ENCODE data around the gene ZNF277.

Gene ZNF277

GRCh38 chr7:112168915-112169314, 37.6 kb upstream of the ZNF277 start:
- Histone ChIP-seq H3K9ac (ENCODE audit: low read depth, low read length) (no peak overlapping the region), H3K4me1 (ENCODE audit: insufficient read depth, low read length) (no peaks in the 10 kb centered on the region), H3K4me3 (ENCODE audit: low read length) (no peak overlapping the region), H3K27ac (ENCODE audit: low read depth, low read length) (no peak overlapping the region), H3K36me3 (ENCODE audit: insufficient read depth, low read length) (no peaks in the 10 kb centered on the region), H3K9me3 (ENCODE audit: insufficient read depth, low read depth, low read length) (no peaks in the 10 kb centered on the region), H3K27me3 (ENCODE audit: insufficient read depth, low read length) (no peaks in the 10 kb centered on the region)
- WGBS, result 94% methylated on average over 2 of the region's 2 CpGs

- no peak overlapping the region for H3K27ac ChIP-seq (ENCODE audit: low read depth, low read length)
- no peak overlapping the region for H3K4me3 ChIP-seq (ENCODE audit: low read length)
- no peak overlapping the region for H3K9ac ChIP-seq (ENCODE audit: low read depth, low read length)
- no peaks in the 10 kb centered on the region for H3K4me1 ChIP-seq (ENCODE audit: insufficient read depth, low read length)
- no peaks in the 10 kb centered on the region for H3K27me3 ChIP-seq (ENCODE audit: insufficient read depth, low read length)
- WGBS, result 94% methylated on average over 1 of the region's 1 CpG
- H3K9me3 ChIP-seq (ENCODE audit: insufficient read depth, low read depth, low read length), result no peaks in the 10 kb centered on the region
- H3K36me3 ChIP-seq (ENCODE audit: insufficient read depth, low read length), result no peaks in the 10 kb centered on the region
These were observed 34.8 kb upstream of the ZNF277 start for GRCh38 chr7:112171673-112172072.

- 0 out of 2 replicates have a peak, but pooled peaks cover 3% of the 10 kb centered on the region for H3K4me1 ChIP-seq (ENCODE audit: insufficient read depth, low read length)
- no peaks in the 10 kb centered on the region for H3K9me3 ChIP-seq (ENCODE audit: insufficient read depth, low read depth, low read length)
- H3K27me3 ChIP-seq (ENCODE audit: insufficient read depth, low read length), result no peaks in the 10 kb centered on the region
- H3K27ac ChIP-seq (ENCODE audit: low read depth, low read length), result no peak overlapping the region
- no peak overlapping the region for H3K4me3 ChIP-seq (ENCODE audit: low read length)
- 92% methylated on average over 8 of the region's 8 CpGs for WGBS
- H3K9ac ChIP-seq (ENCODE audit: low read depth, low read length), result no peak overlapping the region
- H3K36me3 ChIP-seq (ENCODE audit: insufficient read depth, low read length), result no peaks in the 10 kb centered on the region
These were observed 33.5 kb upstream of the ZNF277 start for GRCh38 chr7:112172870-112173567.

- H3K4me3 ChIP-seq (ENCODE audit: low read length), result no peak overlapping the region
- 0 out of 2 replicates have a peak, but pooled peaks cover 3% of the 10 kb centered on the region for H3K4me1 ChIP-seq (ENCODE audit: insufficient read depth, low read length)
- 89% methylated on average over 4 of the region's 4 CpGs for WGBS
- H3K36me3 ChIP-seq (ENCODE audit: insufficient read depth, low read length), result no peaks in the 10 kb centered on the region
- H3K9me3 ChIP-seq (ENCODE audit: insufficient read depth, low read depth, low read length), result no peaks in the 10 kb centered on the region
- no peak overlapping the region for H3K27ac ChIP-seq (ENCODE audit: low read depth, low read length)
- H3K27me3 ChIP-seq (ENCODE audit: insufficient read depth, low read length), result no peaks in the 10 kb centered on the region
- no peak overlapping the region for H3K9ac ChIP-seq (ENCODE audit: low read depth, low read length)
These were observed 33.0 kb upstream of the ZNF277 start for GRCh38 chr7:112173568-112173905.

GRCh38 chr7:112174192-112174591, 32.3 kb upstream of the ZNF277 start:
- H3K9ac ChIP-seq (ENCODE audit: low read depth, low read length), result no peak overlapping the region
- H3K4me1 ChIP-seq (ENCODE audit: insufficient read depth, low read length), result 0 out of 2 replicates have a peak, but pooled peaks cover 3% of the 10 kb centered on the region
- H3K4me3 ChIP-seq (ENCODE audit: low read length), result no peak overlapping the region
- no peaks in the 10 kb centered on the region for H3K9me3 ChIP-seq (ENCODE audit: insufficient read depth, low read depth, low read length)
- no peaks in the 10 kb centered on the region for H3K27me3 ChIP-seq (ENCODE audit: insufficient read depth, low read length)
- no peak overlapping the region for H3K27ac ChIP-seq (ENCODE audit: low read depth, low read length)
- WGBS, result 91% methylated on average over 3 of the region's 3 CpGs
- no peaks in the 10 kb centered on the region for H3K36me3 ChIP-seq (ENCODE audit: insufficient read depth, low read length)

- Histone ChIP-seq H3K4me3 (ENCODE audit: low read length) (no peak overlapping the region), H3K27me3 (ENCODE audit: insufficient read depth, low read length) (no peaks in the 10 kb centered on the region), H3K9ac (ENCODE audit: low read depth, low read length) (no peak overlapping the region), H3K4me1 (ENCODE audit: insufficient read depth, low read length) (0 out of 2 replicates have a peak, but pooled peaks cover 3% of the 10 kb centered on the region), H3K9me3 (ENCODE audit: insufficient read depth, low read depth, low read length) (no peaks in the 10 kb centered on the region), H3K27ac (ENCODE audit: low read depth, low read length) (no peak overlapping the region), H3K36me3 (ENCODE audit: insufficient read depth, low read length) (no peaks in the 10 kb centered on the region)
- WGBS, result 93% methylated on average over 2 of the region's 2 CpGs
These were observed 30.3 kb upstream of the ZNF277 start for GRCh38 chr7:112176241-112176640.

GRCh38 chr7:112176693-112177415, 29.6 kb upstream of the ZNF277 start:
- no peak overlapping the region for H3K9ac ChIP-seq (ENCODE audit: low read depth, low read length)
- H3K9me3 ChIP-seq (ENCODE audit: insufficient read depth, low read depth, low read length), result no peaks in the 10 kb centered on the region
- no peaks in the 10 kb centered on the region for H3K27me3 ChIP-seq (ENCODE audit: insufficient read depth, low read length)
- H3K4me3 ChIP-seq (ENCODE audit: low read length), result no peak overlapping the region
- 0 out of 2 replicates have a peak, but pooled peaks cover 3% of the 10 kb centered on the region for H3K4me1 ChIP-seq (ENCODE audit: insufficient read depth, low read length)
- 92% methylated on average over 2 of the region's 5 CpGs for WGBS
- H3K27ac ChIP-seq (ENCODE audit: low read depth, low read length), result no peak overlapping the region
- no peaks in the 10 kb centered on the region for H3K36me3 ChIP-seq (ENCODE audit: insufficient read depth, low read length)

GRCh38 chr7:112180223-112180622, 26.3 kb upstream of the ZNF277 start:
- H3K27ac ChIP-seq (ENCODE audit: low read depth, low read length), result no peak overlapping the region
- no peak overlapping the region for H3K9ac ChIP-seq (ENCODE audit: low read depth, low read length)
- H3K36me3 ChIP-seq (ENCODE audit: insufficient read depth, low read length), result no peaks in the 10 kb centered on the region
- H3K27me3 ChIP-seq (ENCODE audit: insufficient read depth, low read length), result no peaks in the 10 kb centered on the region
- H3K9me3 ChIP-seq (ENCODE audit: insufficient read depth, low read depth, low read length), result no peaks in the 10 kb centered on the region
- H3K4me3 ChIP-seq (ENCODE audit: low read length), result no peak overlapping the region
- 81% methylated on average over 4 of the region's 4 CpGs for WGBS
- H3K4me1 ChIP-seq (ENCODE audit: insufficient read depth, low read length), result 0 out of 2 replicates have a peak, but pooled peaks cover 3% of the 10 kb centered on the region

- Histone ChIP-seq H3K36me3 (ENCODE audit: insufficient read depth, low read length) (no peaks in the 10 kb centered on the region), H3K9me3 (ENCODE audit: insufficient read depth, low read depth, low read length) (no peaks in the 10 kb centered on the region), H3K27ac (ENCODE audit: low read depth, low read length) (no peak overlapping the region), H3K4me1 (ENCODE audit: insufficient read depth, low read length) (no peaks in the 10 kb centered on the region), H3K4me3 (ENCODE audit: low read length) (no peak overlapping the region), H3K27me3 (ENCODE audit: insufficient read depth, low read length) (no peaks in the 10 kb centered on the region), H3K9ac (ENCODE audit: low read depth, low read length) (no peak overlapping the region)
- WGBS, result 95% methylated on average over 5 of the region's 5 CpGs
These were observed 23.7 kb upstream of the ZNF277 start for GRCh38 chr7:112182749-112183148.

- Histone ChIP-seq H3K27me3 (ENCODE audit: insufficient read depth, low read length) (no peaks in the 10 kb centered on the region), H3K4me1 (ENCODE audit: insufficient read depth, low read length) (no peaks in the 10 kb centered on the region), H3K36me3 (ENCODE audit: insufficient read depth, low read length) (no peaks in the 10 kb centered on the region), H3K4me3 (ENCODE audit: low read length) (no peak overlapping the region), H3K27ac (ENCODE audit: low read depth, low read length) (no peak overlapping the region), H3K9ac (ENCODE audit: low read depth, low read length) (no peak overlapping the region), H3K9me3 (ENCODE audit: insufficient read depth, low read depth, low read length) (no peaks in the 10 kb centered on the region)
- WGBS, result 96% methylated on average over 1 of the region's 1 CpG
These were observed 23.2 kb upstream of the ZNF277 start for GRCh38 chr7:112183266-112183665.

- H3K4me1 ChIP-seq (ENCODE audit: insufficient read depth, low read length), result no peaks in the 10 kb centered on the region
- H3K9ac ChIP-seq (ENCODE audit: low read depth, low read length), result no peak overlapping the region
- 89% methylated on average over 2 of the region's 2 CpGs for WGBS
- no peaks in the 10 kb centered on the region for H3K9me3 ChIP-seq (ENCODE audit: insufficient read depth, low read depth, low read length)
- H3K36me3 ChIP-seq (ENCODE audit: insufficient read depth, low read length), result no peaks in the 10 kb centered on the region
- H3K4me3 ChIP-seq (ENCODE audit: low read length), result no peak overlapping the region
- no peak overlapping the region for H3K27ac ChIP-seq (ENCODE audit: low read depth, low read length)
- no peaks in the 10 kb centered on the region for H3K27me3 ChIP-seq (ENCODE audit: insufficient read depth, low read length)
These were observed 22.0 kb upstream of the ZNF277 start for GRCh38 chr7:112184455-112184854.
